Stimulated activated CD4-positive, alpha-beta T cell treated with anti-CD3 and anti-CD28 coated beads, Interleukin-1b, Interleukin-23, amount 100 ng/mL, for 4 hours (primary cell): ENCODE data around the gene ANKZF1.
A peak's percentile ranks its signal among the peaks of the same experiment; 100 is the strongest.

ENCODE experiments used
- DNase-seq, 2 donors: peaks; one replicate each; pipeline ENCODE4 v3.0.0-alpha.2; 2020; ENCODE audit warnings: low read depth in 2 of 2

The ANKZF1 gene

GRCh38 chr2:219207134-219207883, 22.3 kb upstream of the ANKZF1 start:
- no peak for DNase-seq

GRCh38 chr2:219207884-219208740, 21.5 kb upstream of the ANKZF1 start:
- DNase-seq = no peak

GRCh38 chr2:219209236-219210195, 20.1 kb upstream of the ANKZF1 start:
- no peak for DNase-seq

GRCh38 chr2:219210196-219210885, 19.3 kb upstream of the ANKZF1 start:
- no peak for DNase-seq

- no peak for DNase-seq
Observed at GRCh38 chr2:219210886-219211362, 18.7 kb upstream of the ANKZF1 start.

GRCh38 chr2:219213026-219213415, 16.6 kb upstream of the ANKZF1 start:
- no peak for DNase-seq

GRCh38 chr2:219213486-219214071, 16.0 kb upstream of the ANKZF1 start:
- no peak for DNase-seq

GRCh38 chr2:219214141-219214540, 15.5 kb upstream of the ANKZF1 start:
- no peak for DNase-seq

- DNase-seq = no peak
Observed at GRCh38 chr2:219214786-219215185, 14.8 kb upstream of the ANKZF1 start.

GRCh38 chr2:219215871-219216534, 13.6 kb upstream of the ANKZF1 start:
- DNase-seq = no peak

- no peak for DNase-seq
Observed at GRCh38 chr2:219216535-219216915, 13.1 kb upstream of the ANKZF1 start.

- no peak for DNase-seq
Observed at GRCh38 chr2:219218217-219218731, 11.3 kb upstream of the ANKZF1 start.

GRCh38 chr2:219218732-219219701, 10.6 kb upstream of the ANKZF1 start, which contains the start of gene ABCB6:
ABCB6 (minus strand) TSS chr2:219218958; CDS start chr2:219218673, 285 bp downstream.
- DNase-seq = peak; percentile 83 to 87

- DNase-seq = no peak
Observed at GRCh38 chr2:219219784-219220532, 9.6 kb upstream of the ANKZF1 start.

- DNase-seq = no peak
Observed at GRCh38 chr2:219220652-219221402, 8.8 kb upstream of the ANKZF1 start.

GRCh38 chr2:219221957-219222518, 7.6 kb upstream of the ANKZF1 start:
- no peak for DNase-seq
